C4-2B (cell line): Measurements from ENCODE around the gene GTF2A1.

Experiments used
- ZFX ChIP-seq: fragments of 450-650 bp; IDR thresholded peaks from 2 replicates; pipeline ENCODE4 v1.6.1; 2017
- TF ChIP-seq, protein P1 (sequence below): fragments of 450-650 bp; conservative IDR thresholded peaks from 2 replicates; pipeline ENCODE4 v1.5.1; 2017; ENCODE audit warnings: mild to moderate bottlenecking

DNA sequence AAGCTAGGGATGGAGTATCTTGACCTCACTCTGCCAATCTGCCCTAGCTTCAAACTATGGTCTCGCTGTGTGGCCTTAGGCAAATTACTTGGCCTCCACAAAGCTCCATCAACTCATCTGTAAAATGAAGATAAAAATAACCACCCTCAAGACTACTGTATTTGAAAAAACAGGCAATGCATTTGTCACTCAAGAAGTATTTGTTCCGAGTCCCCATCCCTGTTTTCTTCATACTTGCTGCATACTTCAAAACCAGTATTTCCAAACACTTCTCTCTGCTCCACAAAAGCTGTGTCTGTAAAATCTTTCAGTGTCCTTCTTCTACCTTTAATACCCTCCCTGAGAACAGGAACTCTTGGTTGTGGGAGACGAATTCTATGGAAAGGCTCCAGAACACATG lies 47.9 kb downstream of the GTF2A1 start:
- TF ChIP-seq, protein P1, sequence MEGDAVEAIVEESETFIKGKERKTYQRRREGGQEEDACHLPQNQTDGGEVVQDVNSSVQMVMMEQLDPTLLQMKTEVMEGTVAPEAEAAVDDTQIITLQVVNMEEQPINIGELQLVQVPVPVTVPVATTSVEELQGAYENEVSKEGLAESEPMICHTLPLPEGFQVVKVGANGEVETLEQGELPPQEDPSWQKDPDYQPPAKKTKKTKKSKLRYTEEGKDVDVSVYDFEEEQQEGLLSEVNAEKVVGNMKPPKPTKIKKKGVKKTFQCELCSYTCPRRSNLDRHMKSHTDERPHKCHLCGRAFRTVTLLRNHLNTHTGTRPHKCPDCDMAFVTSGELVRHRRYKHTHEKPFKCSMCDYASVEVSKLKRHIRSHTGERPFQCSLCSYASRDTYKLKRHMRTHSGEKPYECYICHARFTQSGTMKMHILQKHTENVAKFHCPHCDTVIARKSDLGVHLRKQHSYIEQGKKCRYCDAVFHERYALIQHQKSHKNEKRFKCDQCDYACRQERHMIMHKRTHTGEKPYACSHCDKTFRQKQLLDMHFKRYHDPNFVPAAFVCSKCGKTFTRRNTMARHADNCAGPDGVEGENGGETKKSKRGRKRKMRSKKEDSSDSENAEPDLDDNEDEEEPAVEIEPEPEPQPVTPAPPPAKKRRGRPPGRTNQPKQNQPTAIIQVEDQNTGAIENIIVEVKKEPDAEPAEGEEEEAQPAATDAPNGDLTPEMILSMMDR = no peak
- TF ChIP-seq ZFX = no peak
